GM12878 (cell line): ENCODE measurements around the gene IL10. TPM values are rescaled to one million over a fixed set of nuclear protein-coding genes. Genes with fewer than 3 reads are reported as not detected.

Experiments used
- ATAC-seq: fragments of 200-7000 bp; cut with Tn5 transposase; 3 replicates; pipeline ENCODE4 v1.9.1; 2020; ENCODE audit warnings: mild to moderate bottlenecking, moderate library complexity
- BruUV-seq: library from RNA; stranded (reverse); fragments of 400-500 nt; replicated peaks from 2 replicates; lab custom pipeline; 2021; lab: Mats Ljungman, UMichigan
- CTCF ChIA-PET: fragments of 300-600 bp; sonication (Branson Sonifier 250); formaldehyde crosslinking; extraction: SDS; loops from one replicate; lab custom pipeline; 2021; ENCODE audit warnings: inconsistent platforms; lab: Yijun Ruan, JAX
- POLR2A ChIA-PET: fragments of 350-600 bp; formaldehyde crosslinking; extraction: SDS; loops from one replicate; lab custom pipeline; 2021; ENCODE audit warnings: inconsistent platforms; lab: Charles Lee
- RAD21 ChIA-PET: fragments of 300-600 bp; sonication (Branson Sonifier 250); formaldehyde crosslinking; loops from one replicate; lab custom pipeline; 2023; ENCODE audit warnings: antibody characterized with exemption; ENCODE audit not compliant: unreplicated experiment; lab: Charles Lee
- SMC1A ChIA-PET: fragments of 300-600 bp; sonication (Branson Sonifier 250); formaldehyde crosslinking; loops from one replicate; lab custom pipeline; 2023; ENCODE audit not compliant: unreplicated experiment, uncharacterized antibody; lab: Charles Lee
- DNase-seq: peaks from one replicate; pipeline ENCODE4 v3.0.0-alpha.2; 2011; ENCODE audit warnings: low read depth, low spot score
- FAIRE-seq: peaks from 3 replicates; lab custom pipeline; 2011; peaks lifted over from hg19 to GRCh38; lab: Jason Lieb, UNC
- H2AFZ ChIP-seq: 2 replicates; pipeline ENCODE4 v1.6.0; 2011; ENCODE audit warnings: low read depth, low read length, control low read depth; ENCODE audit not compliant: control insufficient read depth
- H3K27ac ChIP-seq: 2 replicates; pipeline ENCODE4 v1.5.1; 2011; ENCODE audit warnings: control low read depth; ENCODE audit not compliant: control insufficient read depth, insufficient read depth
- H3K27me3 ChIP-seq, 2 experiments: replicated peaks in 1 of 2; 2 replicates each; pipeline versions ENCODE4 v1.6.0 to v1.6.1; 2011; ENCODE audit warnings: low read length in 1 of 2; ENCODE audit not compliant: control insufficient read depth in 2 of 2, insufficient read depth in 2 of 2
- H3K36me3 ChIP-seq, 2 experiments: 2 replicates each; pipeline ENCODE4 v1.5.1; 2011; ENCODE audit warnings: low read length in 1 of 2; ENCODE audit not compliant: control insufficient read depth in 2 of 2, insufficient read depth in 2 of 2
- H3K4me1 ChIP-seq: 2 replicates; pipeline ENCODE4 v1.6.1; 2011; ENCODE audit warnings: mild to moderate bottlenecking, low read length, moderate library complexity, mixed read lengths; ENCODE audit not compliant: control insufficient read depth, insufficient read depth
- H3K4me2 ChIP-seq: 2 replicates; pipeline ENCODE4 v1.6.0; 2011; ENCODE audit warnings: control low read depth; ENCODE audit not compliant: control insufficient read depth, insufficient read depth
- H3K4me3 ChIP-seq: fragments of 200-600 bp; sonication (generic); 2 replicates; pipeline ENCODE4 v1.5.1; 2016
- H3K79me2 ChIP-seq: 2 replicates; pipeline ENCODE4 v1.6.0; 2011; ENCODE audit warnings: low read length; ENCODE audit not compliant: control insufficient read depth, insufficient read depth
- H3K9ac ChIP-seq: 2 replicates; pipeline ENCODE4 v1.8.0; 2011; ENCODE audit warnings: low read length, control low read depth, mixed read lengths; ENCODE audit not compliant: control insufficient read depth, insufficient read depth
- H3K9me3 ChIP-seq: replicated peaks from 3 replicates; pipeline ENCODE4 v1.5.1; 2011; ENCODE audit warnings: mild to moderate bottlenecking, low read length; ENCODE audit not compliant: control insufficient read depth, insufficient read depth
- H4K20me1 ChIP-seq: 2 replicates; pipeline ENCODE4 v1.6.0; 2011; ENCODE audit not compliant: control insufficient read depth, insufficient read depth
- CHD2 ChIP-seq: IDR thresholded peaks from 2 replicates; pipeline ENCODE4 v1.6.1; 2011; ENCODE audit warnings: low read depth, low read length, improper control_type of control experiment, borderline replicate concordance
- WRNIP1 ChIP-seq: IDR thresholded peaks from 2 replicates; pipeline ENCODE4 v1.6.1; 2011; ENCODE audit warnings: low read depth, low read length, improper control_type of control experiment, borderline replicate concordance
- WGBS: methylation state at CpG from one replicate; pipeline ENCODE4 v1.1.6; 2016; ENCODE audit warnings: low lambda C conversion rate; ENCODE audit not compliant: insufficient replicate concordance, insufficient coverage; ENCODE audit errors: missing lambda C conversion rate; 5-methylcytosine and 5-hydroxymethylcytosine counted together
- in situ Hi-C: fragments of 300-500 bp; cut with MboI; formaldehyde crosslinking; loops from 9 replicates; pipeline ENCODE4 v1.14.3; 2018; ENCODE audit warnings: mixed read lengths
- intact Hi-C: fragments of 100-400 bp; cut with micrococcal nuclease; formaldehyde crosslinking; loops from one replicate; pipeline ENCODE4 v1.14.2; 2022; ENCODE audit not compliant: unreplicated experiment
- polyA plus RNA-seq, 11 experiments: library from polyadenylated mRNA; depleted of rRNA in 4 of 11; unstranded in 6 of 11; stranded (reverse) in 5 of 11; fragments of >200 nt; fragmentation: Nextera tagmentation in 4 of 11; fragmentation: Illumina TruSeq in 1 of 11; extraction: Ambion mirVana in 4 of 11; extraction: Trizol in 1 of 11; gene quantifications; 1 replicate in 1 of 11; 2 replicates in 10 of 11; pipeline versions ENCODE4 v1.2.1 to v1.2.3, GENCODE V29; 2011 to 2016; ENCODE audit warnings: inconsistent platforms in 2 of 11, missing spikeins in 2 of 11, low read depth in 1 of 11
- total RNA-seq, 4 experiments: library from RNA; depleted of rRNA in 3 of 4; stranded (reverse); fragments of >200 nt in 3 of 4; fragmentation: Illumina TruSeq in 1 of 4; extraction: Trizol in 1 of 4; gene quantifications; 2 replicates each; pipeline versions ENCODE4 v1.2.1 to v1.2.3, GENCODE V29; 2013 to 2021
- TF ChIP-seq, protein P1 (sequence below): fragments of 150-350 bp; IDR thresholded peaks from 2 replicates; pipeline ENCODE4 v1.6.1; 2014; ENCODE audit warnings: mild to moderate bottlenecking, low read depth, low read length
- TF ChIP-seq, protein P2 (sequence below): fragments of 450-650 bp; IDR thresholded peaks from 2 replicates; pipeline ENCODE4 v1.6.1; 2017; ENCODE audit warnings: mild to moderate bottlenecking, low read depth, inconsistent platforms; ENCODE audit not compliant: poor library complexity, severe bottlenecking

The IL10 gene
- total and polyA plus RNA-seq, 10 of the 15 experiments (the other 5 are each of a cell fraction or from before 2014, with no cell fraction given): 0.34 to 5.0 (median 1.1) TPM

DNA sequence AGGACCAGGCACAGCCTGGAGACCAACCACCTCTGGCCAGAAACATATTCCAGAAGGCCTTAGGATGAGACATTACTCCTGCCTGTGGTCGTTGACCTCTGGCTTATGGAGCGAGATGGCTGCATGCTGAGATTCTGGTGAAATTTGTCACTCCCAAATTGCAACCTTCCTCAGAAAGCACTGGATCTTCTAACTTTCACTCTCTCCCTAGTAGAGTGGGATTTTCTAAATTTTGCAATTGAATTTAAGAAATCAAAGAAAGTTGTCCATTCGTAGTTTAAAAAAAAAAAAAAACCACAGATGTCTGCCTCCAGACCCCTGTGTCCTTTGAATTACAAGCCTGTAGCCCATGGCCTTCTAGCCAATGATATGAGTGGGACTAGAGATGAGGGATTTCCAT is 28.6 kb upstream of the IL10 start:
- H4K20me1 ChIP-seq: no peaks in the 10 kb centered on the region
- intact Hi-C loops: loop anchor here (10.0 kb wide), 1 partner anchor 196 kb away; no protein-coding TSS in a partner anchor

More for the DNA sequence above, 28.6 kb upstream of the IL10 start:
- in situ Hi-C loops: loop anchor here (5.0 kb wide), 1 partner anchor 64 kb away; no protein-coding TSS in a partner anchor
- no peak for FAIRE-seq
- no peak overlapping the region for H3K27ac ChIP-seq
- TF ChIP-seq, protein P1, sequence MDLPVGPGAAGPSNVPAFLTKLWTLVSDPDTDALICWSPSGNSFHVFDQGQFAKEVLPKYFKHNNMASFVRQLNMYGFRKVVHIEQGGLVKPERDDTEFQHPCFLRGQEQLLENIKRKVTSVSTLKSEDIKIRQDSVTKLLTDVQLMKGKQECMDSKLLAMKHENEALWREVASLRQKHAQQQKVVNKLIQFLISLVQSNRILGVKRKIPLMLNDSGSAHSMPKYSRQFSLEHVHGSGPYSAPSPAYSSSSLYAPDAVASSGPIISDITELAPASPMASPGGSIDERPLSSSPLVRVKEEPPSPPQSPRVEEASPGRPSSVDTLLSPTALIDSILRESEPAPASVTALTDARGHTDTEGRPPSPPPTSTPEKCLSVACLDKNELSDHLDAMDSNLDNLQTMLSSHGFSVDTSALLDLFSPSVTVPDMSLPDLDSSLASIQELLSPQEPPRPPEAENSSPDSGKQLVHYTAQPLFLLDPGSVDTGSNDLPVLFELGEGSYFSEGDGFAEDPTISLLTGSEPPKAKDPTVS: no peak
- TF ChIP-seq, protein P2, sequence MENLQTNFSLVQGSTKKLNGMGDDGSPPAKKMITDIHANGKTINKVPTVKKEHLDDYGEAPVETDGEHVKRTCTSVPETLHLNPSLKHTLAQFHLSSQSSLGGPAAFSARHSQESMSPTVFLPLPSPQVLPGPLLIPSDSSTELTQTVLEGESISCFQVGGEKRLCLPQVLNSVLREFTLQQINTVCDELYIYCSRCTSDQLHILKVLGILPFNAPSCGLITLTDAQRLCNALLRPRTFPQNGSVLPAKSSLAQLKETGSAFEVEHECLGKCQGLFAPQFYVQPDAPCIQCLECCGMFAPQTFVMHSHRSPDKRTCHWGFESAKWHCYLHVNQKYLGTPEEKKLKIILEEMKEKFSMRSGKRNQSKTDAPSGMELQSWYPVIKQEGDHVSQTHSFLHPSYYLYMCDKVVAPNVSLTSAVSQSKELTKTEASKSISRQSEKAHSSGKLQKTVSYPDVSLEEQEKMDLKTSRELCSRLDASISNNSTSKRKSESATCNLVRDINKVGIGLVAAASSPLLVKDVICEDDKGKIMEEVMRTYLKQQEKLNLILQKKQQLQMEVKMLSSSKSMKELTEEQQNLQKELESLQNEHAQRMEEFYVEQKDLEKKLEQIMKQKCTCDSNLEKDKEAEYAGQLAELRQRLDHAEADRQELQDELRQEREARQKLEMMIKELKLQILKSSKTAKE: no peak
- no peak for TF ChIP-seq CHD2
- TF ChIP-seq WRNIP1: no peak
- TF ChIP-seq, all 136 proteins: peak for 0
- Histone ChIP-seq H3K4me2 (no peak overlapping the region), H3K4me1 (peaks cover 20% of the 10 kb centered on the region), H3K36me3 (no peaks in the 10 kb centered on the region), H3K27me3 (no peaks in the 10 kb centered on the region), H3K9me3 (no peaks in the 10 kb centered on the region), H3K79me2 (no peaks in the 10 kb centered on the region), H3K4me3 (no peak overlapping the region), H3K9ac (no peak overlapping the region), H2AFZ (no peak overlapping the region)
- ChIA-PET POLR2A (interaction anchor here (1.0 to 5.1 kb wide), 2 partner anchors 31 to 35 kb away, joined by 3 to 41 read pairs; partner anchors contain the start of gene IL19), RAD21 (interaction anchor here (1.2 to 14.8 kb wide), 5 partner anchors 11 to 86 kb away, joined by 3 to 297 read pairs (median 40); partner anchors contain the start of genes IL10 and IL19), SMC1A (interaction anchor here (1.3 to 14.9 kb wide), 7 partner anchors 15 to 121 kb away, joined by 3 to 417 read pairs (median 16); partner anchors contain the start of genes IL10 and IL19), CTCF (interaction anchor here (1.1 to 18.5 kb wide), 7 partner anchors 11 to 189 kb away, joined by 3 to 805 read pairs (median 25); partner anchors contain the start of genes EIF2D, IL10 and IL19)
- ATAC-seq (no peak), DNase-seq (no peak)
- no TSS peak for BruUV-seq
- 90% methylated on average over 3 of the region's 3 CpGs for whole genome bisulfite sequencing
